Measurements from ENCODE around the gene MED27. TPM values are rescaled to one million over a fixed set of nuclear protein-coding genes. Genes with fewer than 3 reads are reported as not detected.

Gene MED27
- total and polyA plus RNA-seq, 2 of the 4 experiments (the other 2 are of a cell fraction), result 50.2 to 63.4 TPM

DNA sequence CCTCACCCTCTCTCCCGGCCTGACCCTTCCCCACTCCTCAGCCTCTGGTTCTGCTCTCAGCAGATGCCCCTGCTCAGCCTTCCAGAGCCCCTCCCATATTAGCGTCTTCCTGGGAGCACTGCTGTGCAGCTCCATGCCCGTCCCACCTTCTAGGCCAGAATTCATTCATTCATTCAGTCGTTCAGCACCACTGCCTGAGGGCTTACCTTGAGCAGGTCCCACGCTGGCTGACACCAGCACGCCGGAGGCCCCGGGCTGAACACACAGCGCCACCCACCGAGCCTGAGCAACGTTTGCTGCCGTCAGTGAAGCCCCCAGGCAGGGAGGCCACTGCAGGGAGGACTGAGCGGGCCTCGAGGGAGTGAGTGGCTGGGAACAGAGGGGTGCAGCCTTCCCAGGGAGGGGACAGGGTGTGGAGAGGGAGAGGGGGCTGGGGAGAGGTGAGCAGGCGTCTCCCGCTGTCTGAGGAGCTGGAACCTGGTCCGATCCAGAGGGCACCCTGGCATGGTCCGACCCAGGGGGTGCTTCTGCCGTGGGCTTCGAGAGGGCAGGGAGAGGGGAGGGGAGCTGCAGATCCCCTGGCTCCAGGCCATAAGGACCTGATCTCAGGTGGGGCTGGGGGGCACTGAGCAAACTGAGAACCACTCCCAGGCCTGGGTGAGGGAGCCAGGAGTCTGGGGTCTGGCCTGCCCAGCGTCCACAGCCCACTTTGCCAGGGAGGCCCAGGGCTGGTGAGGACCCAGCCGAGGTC lies 241.0 kb downstream of the MED27 start:
- ATAC-seq (ENCODE audit: low read depth) (no peak), DNase-seq (no peak)
- Histone ChIP-seq H2BK5ac (ENCODE audit: low read depth, low read length, poor library complexity, severe bottlenecking) (no peak overlapping the region), H2BK15ac (ENCODE audit: low read depth, low read length) (no peak overlapping the region), H3K4me2 (ENCODE audit: low read depth, low read length) (no peak overlapping the region), H3K36me3 (ENCODE audit: control insufficient read depth, insufficient read depth, low read length) (no peaks in the 10 kb centered on the region), H2AFZ (replicated peaks; ENCODE audit: low read length, poor library complexity) (no peak overlapping the region), H3K4ac (ENCODE audit: low read depth, low read length) (no peak overlapping the region), H2AK5ac (ENCODE audit: low read depth, low read length) (no peak overlapping the region), H2BK120ac (ENCODE audit: low read depth, low read length) (no peak overlapping the region), H3K79me1 (ENCODE audit: low read depth in 1 of 2, low read length in 2 of 2) (no peaks in the 10 kb centered on the region), H2AK9ac (replicated peaks; ENCODE audit: low read depth, low read length, poor library complexity) (no peak overlapping the region), H4K20me1 (ENCODE audit: insufficient read depth, low read length) (peaks cover 11% of the 10 kb centered on the region; the same call in 1 of the 2 replicates), H4K8ac (ENCODE audit: low read depth in 2 of 2, low read length in 2 of 2) (no peak overlapping the region), H4K91ac (ENCODE audit: insufficient read depth, low read depth, low read length) (no peak overlapping the region), H3K9me1 (ENCODE audit: insufficient read depth, low read length) (no peaks in the 10 kb centered on the region), H3K9ac (ENCODE audit: low read depth, low read length) (no peak overlapping the region), H3K27ac (ENCODE audit: insufficient read depth, low read length) (no peak overlapping the region), H3K4me3 (ENCODE audit: insufficient read depth, low read depth, low read length) (no peak overlapping the region), H3K9me3 (ENCODE audit: control insufficient read depth, insufficient read depth, low read length) (peaks cover 8% of the 10 kb centered on the region), H3K56ac (ENCODE audit: extremely low read depth, insufficient read depth, low read length) (no peak overlapping the region), H4K5ac (ENCODE audit: low read depth, low read length) (no peak overlapping the region), H3K23ac (ENCODE audit: low read depth, low read length) (no peak overlapping the region), H3K4me1 (ENCODE audit: control insufficient read depth, insufficient read depth, low read length) (no peaks in the 10 kb centered on the region), H3K18ac (ENCODE audit: low read depth, low read length) (no peak overlapping the region), H3K14ac (replicated peaks; ENCODE audit: low read depth, low read length) (no peak overlapping the region), H3K27me3 (ENCODE audit: control insufficient read depth, insufficient read depth, low read length) (peaks cover 49% of the 10 kb centered on the region), H2BK20ac (ENCODE audit: low read depth, low read length) (no peak overlapping the region)
- TF ChIP-seq NFE2L2 (IDR thresholded peaks at IDR 0.05; ENCODE audit: low read depth, low read length) (no peak), CEBPB (IDR thresholded peaks at IDR 0.05; ENCODE audit: low read depth, low read length) (no peak), CHD1 (IDR thresholded peaks at IDR 0.05; ENCODE audit: low read depth, low read length) (no peak), FOS (IDR thresholded peaks at IDR 0.05; ENCODE audit: low read depth, low read length) (no peak), MAZ (IDR thresholded peaks at IDR 0.05; ENCODE audit: borderline replicate concordance, low read depth, low read length) (no peak), MAFK (IDR thresholded peaks at IDR 0.05; ENCODE audit: low read depth, low read length) (no peak), RAD21 (IDR thresholded peaks at IDR 0.05; ENCODE audit: low read length) (no peak), BHLHE40 (IDR thresholded peaks at IDR 0.05; ENCODE audit: low read depth, low read length) (no peak), MXI1 (IDR thresholded peaks at IDR 0.05; ENCODE audit: borderline replicate concordance, low read depth, low read length) (no peak), RCOR1 (IDR thresholded peaks at IDR 0.05; ENCODE audit: insufficient replicate concordance, low read length) (no peak), SMC3 (IDR thresholded peaks at IDR 0.05; ENCODE audit: low read depth, low read length) (no peak), RFX5 (IDR thresholded peaks at IDR 0.05; ENCODE audit: low read depth, low read length) (no peak), POLR2A (IDR thresholded peaks at IDR 0.05; ENCODE audit: low read depth, low read length) (no peak)
- TF ChIP-seq, protein P1, sequence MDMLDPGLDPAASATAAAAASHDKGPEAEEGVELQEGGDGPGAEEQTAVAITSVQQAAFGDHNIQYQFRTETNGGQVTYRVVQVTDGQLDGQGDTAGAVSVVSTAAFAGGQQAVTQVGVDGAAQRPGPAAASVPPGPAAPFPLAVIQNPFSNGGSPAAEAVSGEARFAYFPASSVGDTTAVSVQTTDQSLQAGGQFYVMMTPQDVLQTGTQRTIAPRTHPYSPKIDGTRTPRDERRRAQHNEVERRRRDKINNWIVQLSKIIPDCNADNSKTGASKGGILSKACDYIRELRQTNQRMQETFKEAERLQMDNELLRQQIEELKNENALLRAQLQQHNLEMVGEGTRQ (IDR thresholded peaks at IDR 0.05; ENCODE audit: low read depth, low read length), result no peak
- TF ChIP-seq, protein P2, sequence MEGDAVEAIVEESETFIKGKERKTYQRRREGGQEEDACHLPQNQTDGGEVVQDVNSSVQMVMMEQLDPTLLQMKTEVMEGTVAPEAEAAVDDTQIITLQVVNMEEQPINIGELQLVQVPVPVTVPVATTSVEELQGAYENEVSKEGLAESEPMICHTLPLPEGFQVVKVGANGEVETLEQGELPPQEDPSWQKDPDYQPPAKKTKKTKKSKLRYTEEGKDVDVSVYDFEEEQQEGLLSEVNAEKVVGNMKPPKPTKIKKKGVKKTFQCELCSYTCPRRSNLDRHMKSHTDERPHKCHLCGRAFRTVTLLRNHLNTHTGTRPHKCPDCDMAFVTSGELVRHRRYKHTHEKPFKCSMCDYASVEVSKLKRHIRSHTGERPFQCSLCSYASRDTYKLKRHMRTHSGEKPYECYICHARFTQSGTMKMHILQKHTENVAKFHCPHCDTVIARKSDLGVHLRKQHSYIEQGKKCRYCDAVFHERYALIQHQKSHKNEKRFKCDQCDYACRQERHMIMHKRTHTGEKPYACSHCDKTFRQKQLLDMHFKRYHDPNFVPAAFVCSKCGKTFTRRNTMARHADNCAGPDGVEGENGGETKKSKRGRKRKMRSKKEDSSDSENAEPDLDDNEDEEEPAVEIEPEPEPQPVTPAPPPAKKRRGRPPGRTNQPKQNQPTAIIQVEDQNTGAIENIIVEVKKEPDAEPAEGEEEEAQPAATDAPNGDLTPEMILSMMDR (conservative IDR thresholded peaks at IDR 0.05; ENCODE audit: low read depth, low read length), result no peak
- TF ChIP-seq, protein P3, sequence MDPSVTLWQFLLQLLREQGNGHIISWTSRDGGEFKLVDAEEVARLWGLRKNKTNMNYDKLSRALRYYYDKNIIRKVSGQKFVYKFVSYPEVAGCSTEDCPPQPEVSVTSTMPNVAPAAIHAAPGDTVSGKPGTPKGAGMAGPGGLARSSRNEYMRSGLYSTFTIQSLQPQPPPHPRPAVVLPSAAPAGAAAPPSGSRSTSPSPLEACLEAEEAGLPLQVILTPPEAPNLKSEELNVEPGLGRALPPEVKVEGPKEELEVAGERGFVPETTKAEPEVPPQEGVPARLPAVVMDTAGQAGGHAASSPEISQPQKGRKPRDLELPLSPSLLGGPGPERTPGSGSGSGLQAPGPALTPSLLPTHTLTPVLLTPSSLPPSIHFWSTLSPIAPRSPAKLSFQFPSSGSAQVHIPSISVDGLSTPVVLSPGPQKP (IDR thresholded peaks at IDR 0.05; ENCODE audit: borderline replicate concordance, low read depth, low read length), result no peak
- dilution Hi-C loops (cut with HindIII; ENCODE audit: low sequenced_read_pairs, unreplicated experiment) (no loop called here), intact Hi-C loops (cut with micrococcal nuclease) (no loop called here), in situ Hi-C loops (cut with MboI; ENCODE audit: low sequenced_read_pairs) (no loop called here)
- ChIA-PET POLR2A (ENCODE audit: unreplicated experiment) (no interaction called here), CTCF (interaction anchor here (0.8 kb wide), 1 partner anchor 298 kb away, joined by 3 read pairs; no protein-coding TSS in a partner anchor)
- WGBS, 2 experiments (ENCODE audit: extremely low coverage in 2 of 2, insufficient read length in 1 of 2), result 60% methylated on average over 15 of the region's 22 CpGs; no CpG with 5 or more reads in 1 of the 2 experiments
- no TSS peak for BruUV-seq (replicated peaks)
